ENCODE results near the gene HOXC4. TPM values are rescaled to one million over a fixed set of nuclear protein-coding genes. Genes with fewer than 3 reads are reported as not detected.

HOXC4 gene
- total RNA-seq, 1 donor from 2014 or later = 1.2 TPM

DNA sequence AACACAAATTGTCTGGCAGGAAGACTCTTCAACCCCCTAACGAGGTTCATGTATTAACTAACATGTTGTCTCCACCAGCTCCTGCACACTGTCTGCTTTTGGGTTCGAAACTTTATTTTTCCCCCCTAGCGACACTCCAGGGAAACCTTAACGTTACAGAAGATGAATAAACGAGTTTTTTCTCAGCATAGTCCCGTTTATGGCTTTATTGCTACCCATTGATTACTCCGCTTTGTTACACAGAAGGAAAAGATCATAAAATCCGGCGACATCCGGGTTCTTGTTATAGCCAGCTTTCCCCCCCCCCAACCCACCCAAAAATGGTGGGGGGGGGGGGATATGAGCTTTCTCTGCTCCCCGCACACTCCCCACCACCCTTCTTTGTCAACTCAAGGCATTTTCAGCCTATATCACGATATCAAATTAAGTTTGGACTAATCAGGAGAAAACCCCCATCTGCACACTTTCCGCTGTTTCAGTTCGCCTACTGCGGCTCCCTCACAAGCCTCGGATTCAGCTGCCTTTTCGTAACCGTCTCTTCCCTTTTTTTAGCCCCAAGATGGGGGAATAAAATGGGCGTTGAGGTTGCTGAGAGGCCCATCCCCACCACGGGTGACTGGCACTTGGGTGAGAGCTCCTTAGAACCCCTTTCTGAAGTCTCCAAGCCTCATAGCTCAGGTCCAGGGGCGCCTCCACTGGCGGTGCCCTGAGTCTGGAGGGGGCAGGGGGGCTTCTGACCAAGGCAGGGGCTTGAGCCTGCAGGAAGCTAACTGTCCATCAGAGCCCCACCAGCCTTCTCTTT is 26.8 kb upstream of the HOXC4 start:
- Histone ChIP-seq H3K27me3 (peaks cover 13% of the 10 kb centered on the region), H3K9me3 (no peaks in the 10 kb centered on the region), H3K4me3 (no peak overlapping the region), H3K36me3 (no peaks in the 10 kb centered on the region), H3K4me1 (peaks cover 16% of the 10 kb centered on the region), H3K27ac (no peak overlapping the region)
- intact Hi-C loops (cut with DNase I) = no loop called here
- TF ChIP-seq CTCF (IDR thresholded peaks at IDR 0.05) (no peak), POLR2AphosphoS5 (IDR thresholded peaks at IDR 0.05; ENCODE audit: insufficient read depth in 1 of 2, low read depth in 1 of 2) (no peak), POLR2A (IDR thresholded peaks at IDR 0.05) (no peak)
- no peak for DNase-seq (ENCODE audit: extremely low spot score in 2 of 2)

DNA sequence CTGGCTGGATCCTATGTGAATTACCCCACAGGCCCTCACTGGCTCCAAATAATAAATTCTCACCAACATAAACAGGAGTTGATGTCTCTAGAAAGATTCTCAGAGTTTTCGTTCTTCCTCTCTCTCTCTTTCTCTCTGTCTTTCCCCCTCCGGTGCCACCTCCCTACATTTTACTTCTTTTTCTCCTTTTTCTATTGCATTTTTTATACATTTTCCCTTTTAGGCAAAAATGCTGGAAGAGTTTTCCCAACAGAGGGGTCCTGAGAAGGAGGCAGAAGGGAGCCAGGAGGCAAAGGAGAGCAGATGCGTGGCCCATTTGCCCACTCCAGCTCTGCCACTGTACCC is 26.2 kb upstream of the HOXC4 start:
- H3K27ac ChIP-seq = no peak overlapping the region
- intact Hi-C loops (cut with DNase I) = no loop called here
- no peak for TF ChIP-seq POLR2AphosphoS5 (IDR thresholded peaks at IDR 0.05; ENCODE audit: insufficient read depth in 1 of 2, low read depth in 1 of 2)
- no peak for TF ChIP-seq CTCF (IDR thresholded peaks at IDR 0.05)
- TF ChIP-seq POLR2A (IDR thresholded peaks at IDR 0.05) = no peak

GRCh38 chr12:54028314-54029201 is 25.1 kb upstream of the HOXC4 start, which contains the start of gene HOXC6:
Gene HOXC6 (plus strand): TSS chr12:54028440. CDS start chr12:54028522, 82 bp downstream.
- Histone ChIP-seq H3K9me3 (no peaks in the 10 kb centered on the region), H3K36me3 (no peaks in the 10 kb centered on the region), H3K4me3 (no peak within 1 kb of the TSS), H3K27ac (no peak within 1 kb of the TSS), H3K27me3 (peaks cover 7% of the 10 kb centered on the region), H3K4me1 (peaks cover 30% of the 10 kb centered on the region)
- intact Hi-C loops (cut with DNase I) = no loop called here
- DNase-seq (ENCODE audit: extremely low spot score in 2 of 2) = no peak
- no peak for TF ChIP-seq CTCF (IDR thresholded peaks at IDR 0.05)
- no peak for TF ChIP-seq POLR2A (IDR thresholded peaks at IDR 0.05)
- no peak for TF ChIP-seq POLR2AphosphoS5 (IDR thresholded peaks at IDR 0.05; ENCODE audit: insufficient read depth in 1 of 2, low read depth in 1 of 2)

More for the DNA sequence above, 26.2 kb upstream of the HOXC4 start:
- Histone ChIP-seq H3K27me3 (peaks cover 13% of the 10 kb centered on the region), H3K36me3 (no peaks in the 10 kb centered on the region), H3K9me3 (no peaks in the 10 kb centered on the region), H3K4me3 (no peak overlapping the region), H3K4me1 (peaks cover 18% of the 10 kb centered on the region)
- no peak for DNase-seq (ENCODE audit: extremely low spot score in 2 of 2)

GRCh38 chr12:54029529-54030441 is 23.9 kb upstream of the HOXC4 start:
- H3K4me1 ChIP-seq = peaks cover 41% of the 10 kb centered on the region
- no peak overlapping the region for H3K27ac ChIP-seq
- H3K36me3 ChIP-seq = no peaks in the 10 kb centered on the region
- H3K27me3 ChIP-seq = peaks cover 1% of the 10 kb centered on the region
- TF ChIP-seq CTCF (IDR thresholded peaks at IDR 0.05) = no peak
- TF ChIP-seq POLR2AphosphoS5 (IDR thresholded peaks at IDR 0.05; ENCODE audit: insufficient read depth in 1 of 2, low read depth in 1 of 2) = no peak
- TF ChIP-seq POLR2A (IDR thresholded peaks at IDR 0.05) = no peak
- no peak overlapping the region for H3K4me3 ChIP-seq
- H3K9me3 ChIP-seq = no peaks in the 10 kb centered on the region
- intact Hi-C loops (cut with DNase I) = loop anchor here (5.0 kb wide), 1 partner anchor 168 kb away; no protein-coding TSS in a partner anchor
- DNase-seq (ENCODE audit: extremely low spot score in 2 of 2) = no peak

Data from vagina (tissue), 2 donors.